Measurements from ENCODE around the gene CIAO3. TPM values are rescaled to one million over a fixed set of nuclear protein-coding genes. Genes with fewer than 3 reads are reported as not detected.
"Not testable (repeated sequence)": the region's sequence is repeated elsewhere in the genome, so short reads cannot be mapped to it uniquely, and the experiment has no call there.

Gene CIAO3
- polyA plus RNA-seq, 4 donors, result 15.8 to 31.2 (median 22.2) TPM

GRCh38 chr16:714079-714478 is 26.7 kb downstream of the CIAO3 start:
- DNase-seq (ENCODE audit: low read depth in 4 of 4, low spot score in 3 of 4), result no peak

GRCh38 chr16:712740-713250 is 28.0 kb downstream of the CIAO3 start:
- not testable (repeated sequence) for DNase-seq (ENCODE audit: low read depth in 4 of 4, low spot score in 3 of 4)

- DNase-seq (ENCODE audit: low read depth in 4 of 4, low spot score in 3 of 4), result no peak
These were observed 29.1 kb downstream of the CIAO3 start for GRCh38 chr16:711548-712320.

GRCh38 chr16:711084-711483 is 29.7 kb downstream of the CIAO3 start:
- no peak for DNase-seq (ENCODE audit: low read depth in 4 of 4, low spot score in 3 of 4)

GRCh38 chr16:710500-711075 is 30.2 kb downstream of the CIAO3 start:
- no peak for DNase-seq (ENCODE audit: low read depth in 4 of 4, low spot score in 3 of 4)

GRCh38 chr16:709566-710499 is 31.0 kb downstream of the CIAO3 start:
- DNase-seq (ENCODE audit: low read depth in 4 of 4, low spot score in 3 of 4), result no peak

- no peak for DNase-seq (ENCODE audit: low read depth in 4 of 4, low spot score in 3 of 4)
These were observed 31.8 kb downstream of the CIAO3 start for GRCh38 chr16:708959-709358.

GRCh38 chr16:708019-708418 is 32.8 kb downstream of the CIAO3 start:
- DNase-seq (ENCODE audit: low read depth in 4 of 4, low spot score in 3 of 4), result no peak

- no peak for DNase-seq (ENCODE audit: low read depth in 4 of 4, low spot score in 3 of 4)
These were observed 33.7 kb downstream of the CIAO3 start for GRCh38 chr16:707062-707538.

GRCh38 chr16:706189-707061 is 34.4 kb downstream of the CIAO3 start:
- no peak for DNase-seq (ENCODE audit: low read depth in 4 of 4, low spot score in 3 of 4)

GRCh38 chr16:705431-706188 is 35.2 kb downstream of the CIAO3 start, which contains the start of gene FBXL16:
TSS of gene FBXL16 (minus strand) at chr16:705801. CDS start at chr16:697405, 8,396 bp downstream.
- no peak for DNase-seq (ENCODE audit: low read depth in 4 of 4, low spot score in 3 of 4)

- no peak for DNase-seq (ENCODE audit: low read depth in 4 of 4, low spot score in 3 of 4)
These were observed 36.0 kb downstream of the CIAO3 start for GRCh38 chr16:704552-705380.

GRCh38 chr16:704047-704446 is 36.8 kb downstream of the CIAO3 start:
- no peak for DNase-seq (ENCODE audit: low read depth in 4 of 4, low spot score in 3 of 4)

GRCh38 chr16:703406-703805 is 37.4 kb downstream of the CIAO3 start:
- DNase-seq (ENCODE audit: low read depth in 4 of 4, low spot score in 3 of 4), result no peak

- DNase-seq (ENCODE audit: low read depth in 4 of 4, low spot score in 3 of 4), result no peak
These were observed 38.5 kb downstream of the CIAO3 start for GRCh38 chr16:702341-702740.

GRCh38 chr16:700684-701584 is 39.9 kb downstream of the CIAO3 start:
- DNase-seq (ENCODE audit: low read depth in 4 of 4, low spot score in 3 of 4), result no peak
